HG02623 (cell line): ENCODE results near the gene PALD1.
"Not testable (repeated sequence)": the region's sequence is repeated elsewhere in the genome, so short reads cannot be mapped to it uniquely, and the experiment has no call there.

Source experiments
- ATAC-seq: cut with Tn5 transposase; IDR thresholded peaks from one replicate; pipeline ENCODE4 v1.9.1; 2021; ENCODE audit warnings: moderate library complexity; ENCODE audit not compliant: unreplicated experiment

The PALD1 gene

DNA sequence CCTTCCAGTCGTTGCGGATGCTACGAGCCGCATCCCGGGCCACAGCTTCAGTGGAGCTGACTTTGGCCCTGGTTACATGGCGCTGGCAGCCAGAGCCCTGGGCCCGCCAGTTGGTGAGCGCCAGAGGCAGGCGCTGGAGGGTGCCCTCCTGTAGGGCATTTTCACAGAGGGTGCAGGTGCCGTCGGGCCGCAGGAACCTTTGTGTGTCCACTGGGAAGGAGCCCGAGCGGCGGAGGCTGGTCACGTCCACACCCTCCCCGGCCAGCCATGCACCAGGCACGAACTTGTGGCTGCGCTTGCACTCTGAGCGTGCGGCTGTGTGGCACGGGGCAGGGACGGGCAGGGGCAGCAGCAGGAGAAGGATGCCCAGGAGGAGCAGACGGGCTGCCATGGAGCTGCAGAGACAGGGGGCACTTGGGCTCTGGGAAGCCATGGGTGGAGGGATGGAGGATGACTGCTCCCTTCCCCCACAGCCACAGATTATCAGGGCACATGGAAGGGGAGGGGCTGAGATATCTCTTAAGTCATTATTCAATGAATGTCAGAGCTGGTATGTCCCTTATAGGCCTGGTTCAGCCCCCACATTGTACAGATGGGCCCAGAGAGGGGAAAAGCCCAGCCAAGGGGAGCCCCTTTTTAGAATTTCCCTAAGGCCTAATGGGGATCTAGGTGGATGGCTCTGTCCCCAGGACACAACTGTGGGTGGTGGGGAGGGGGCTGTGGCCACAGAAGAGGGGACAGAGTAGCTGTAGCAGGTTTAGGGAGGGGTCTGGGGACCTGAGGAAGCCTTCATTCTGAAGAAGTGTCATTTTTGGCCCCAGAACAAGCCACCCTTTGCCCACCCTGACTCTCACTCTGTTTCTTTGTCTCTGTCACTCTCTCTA, 122.2 kb downstream of the PALD1 start:
- no peak for ATAC-seq

DNA sequence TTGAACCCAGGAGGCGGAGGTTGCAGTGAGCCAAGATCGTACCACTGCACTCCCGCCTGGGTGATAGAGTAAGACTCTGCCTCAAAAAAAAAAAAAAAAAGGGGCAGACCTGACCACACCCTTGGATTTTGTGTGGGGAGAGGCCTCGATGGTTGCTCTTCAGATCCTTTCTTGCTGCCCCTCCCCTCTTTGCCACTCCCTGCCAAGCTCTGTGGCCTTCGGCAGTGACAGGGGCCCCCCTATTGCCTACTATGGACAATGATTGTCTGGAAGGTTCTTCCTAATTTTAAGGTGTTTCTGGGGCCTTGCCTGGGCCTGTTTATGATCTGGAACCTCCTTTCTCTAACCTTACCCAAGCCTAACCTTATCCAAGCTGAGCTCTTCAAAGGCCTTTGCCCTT, 123.2 kb downstream of the PALD1 start:
- ATAC-seq: no peak

DNA sequence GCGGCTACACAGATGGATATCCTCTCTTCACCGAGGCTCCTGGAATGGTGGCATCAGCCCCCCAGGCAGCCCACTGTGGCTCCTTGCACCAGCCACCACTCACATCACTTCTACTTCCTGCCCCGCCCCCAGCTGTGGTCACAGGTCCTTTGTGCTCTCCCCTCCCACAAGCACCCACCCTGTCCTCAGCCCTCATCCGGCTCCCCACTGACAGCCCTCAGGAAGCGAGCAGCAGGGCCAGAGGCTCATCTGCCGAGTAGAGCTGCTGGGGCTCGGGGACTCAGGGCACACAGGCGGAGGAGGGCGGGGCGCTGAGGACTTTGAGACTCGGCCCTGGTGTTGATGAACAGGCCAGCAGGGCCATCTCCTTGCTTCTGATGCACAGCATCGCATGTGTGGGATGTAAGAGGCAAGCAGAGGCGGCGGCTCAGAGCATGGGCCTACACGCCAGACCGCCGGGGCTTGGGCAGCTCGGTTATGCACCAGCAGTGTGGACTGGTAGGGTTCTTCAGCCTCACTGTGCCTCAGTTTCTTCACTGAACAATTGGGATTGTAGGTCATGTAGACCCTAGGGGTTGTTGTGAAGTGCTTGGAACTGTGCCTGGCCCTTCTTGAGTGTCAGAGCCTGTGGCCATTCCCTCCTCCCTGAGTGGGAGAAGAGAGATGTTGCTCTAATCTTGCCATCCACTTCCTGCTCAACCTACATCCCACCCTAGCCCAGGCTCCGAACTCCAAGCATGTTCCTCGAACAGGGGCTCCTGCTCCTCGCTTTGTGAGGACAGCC, 124.3 kb downstream of the PALD1 start, which contains the start of gene PRF1:
TSS of gene PRF1 (minus strand) at position 77 of the 784 bp plus-strand sequence. CDS start 1,839 bp downstream, outside the sequence.
- no peak for ATAC-seq

DNA sequence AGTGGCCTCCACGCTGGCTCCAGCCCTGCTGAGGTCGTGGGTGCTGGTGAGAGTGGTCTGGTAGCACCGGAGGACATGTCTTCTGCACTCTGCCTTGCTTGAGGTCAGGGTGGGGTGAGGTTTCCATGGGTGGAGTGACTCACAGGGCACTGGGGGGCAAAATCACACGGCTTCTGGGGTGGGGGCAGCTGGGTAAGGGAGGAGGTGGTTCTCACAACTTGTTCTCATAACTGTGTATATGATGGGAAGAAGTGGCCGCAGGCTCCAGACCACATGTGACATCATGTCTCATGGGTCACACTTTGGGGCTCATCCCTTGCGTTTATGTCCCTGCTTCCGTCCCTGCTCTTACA, 124.9 kb downstream of the PALD1 start:
- no peak for ATAC-seq

DNA sequence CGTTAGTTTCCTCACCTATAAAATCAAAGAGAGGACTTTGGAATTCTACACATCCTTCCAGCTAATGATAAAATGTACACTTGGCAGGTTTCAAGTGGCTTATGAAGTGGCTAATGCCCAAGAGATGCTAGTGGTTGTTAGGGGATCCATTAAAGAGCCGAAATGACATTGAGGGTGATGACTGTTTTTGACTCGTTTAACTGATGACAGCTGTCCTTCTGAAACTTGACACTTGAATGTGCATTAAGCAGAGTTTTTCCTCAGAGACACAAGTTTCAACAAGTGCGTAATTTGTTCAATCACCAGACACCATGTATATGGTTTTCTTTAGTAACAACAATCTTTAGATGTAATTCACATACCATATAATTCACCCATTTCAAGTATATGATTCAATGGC, 125.5 kb downstream of the PALD1 start:
- no peak for ATAC-seq

DNA sequence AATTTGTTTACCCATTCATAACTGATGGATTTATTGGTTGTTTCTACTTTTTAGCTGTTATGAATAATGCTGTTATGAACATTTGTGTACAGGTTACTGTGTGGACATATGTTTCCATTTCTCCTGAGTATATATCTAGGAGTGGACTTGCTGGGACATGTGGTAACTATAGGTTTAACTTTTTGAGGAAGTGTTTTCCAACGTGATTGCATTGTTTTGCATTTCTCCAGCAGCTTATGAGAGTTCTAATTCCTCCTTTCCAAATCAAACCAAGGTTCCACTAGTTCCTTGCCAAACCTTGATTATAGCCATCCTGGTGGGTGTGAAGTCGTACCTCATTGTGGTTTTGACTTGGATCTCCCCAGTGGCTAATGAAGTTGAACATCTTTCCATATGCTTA, 126.6 kb downstream of the PALD1 start:
- ATAC-seq: no peak

DNA sequence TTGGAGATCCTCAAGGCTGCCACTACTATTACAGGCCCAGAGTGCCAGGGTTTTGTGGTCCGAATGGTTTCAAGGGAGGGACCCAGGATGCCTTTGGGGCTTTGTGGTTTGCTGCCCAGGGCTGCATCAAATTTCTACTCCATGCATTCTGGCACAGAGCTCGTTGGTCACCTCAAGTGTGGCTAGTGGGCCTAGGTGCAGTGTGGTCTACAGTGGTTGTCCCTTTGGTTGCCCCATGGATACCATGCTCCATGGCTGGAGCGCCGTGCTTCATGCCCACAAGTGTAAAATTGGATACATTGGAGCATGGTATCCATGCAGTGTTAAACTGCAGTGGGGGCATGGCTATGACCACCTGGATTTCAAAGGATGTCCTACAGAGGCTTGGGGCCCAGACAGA, 129.4 kb downstream of the PALD1 start:
- ATAC-seq: no peak

DNA sequence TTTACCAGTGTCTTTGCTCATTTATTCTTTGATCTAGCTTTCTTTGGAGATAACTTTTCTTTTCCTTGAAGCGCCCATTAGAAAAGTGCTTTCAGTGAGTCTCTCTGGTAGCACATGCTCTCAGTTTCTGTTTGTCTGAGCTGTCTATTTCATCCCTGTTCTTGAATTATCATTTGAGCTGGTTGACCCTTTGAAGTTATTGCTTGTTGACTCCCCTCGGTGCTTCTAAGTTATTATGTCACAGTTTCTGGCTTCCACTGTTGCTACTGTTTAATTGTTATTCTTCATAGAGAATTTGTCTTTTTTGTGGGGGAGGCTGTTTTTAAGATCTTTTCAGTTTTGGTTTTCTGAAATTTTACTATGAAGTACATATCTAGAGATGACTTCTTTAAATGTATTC, 135.4 kb downstream of the PALD1 start:
- no peak for ATAC-seq

DNA sequence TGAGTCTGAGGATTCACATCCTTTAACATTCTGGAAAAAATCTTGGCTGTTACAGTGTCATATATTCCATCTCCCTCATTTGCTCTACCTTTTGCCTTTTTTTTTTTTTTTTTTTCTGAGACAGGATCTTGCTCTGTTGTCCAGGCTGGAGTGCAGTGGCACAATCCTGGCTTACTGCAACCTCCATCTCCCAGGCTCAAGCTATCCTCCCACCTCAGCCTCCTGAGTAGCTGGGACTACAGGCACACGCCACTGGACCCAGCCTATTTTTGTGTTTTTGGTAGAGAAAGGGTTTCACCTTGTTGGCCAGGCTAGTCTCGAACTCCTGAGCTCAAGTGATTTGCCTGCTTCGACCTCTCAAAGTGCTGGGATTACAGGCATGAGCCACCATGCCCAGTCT, 135.8 kb downstream of the PALD1 start:
- ATAC-seq: not testable (repeated sequence)

DNA sequence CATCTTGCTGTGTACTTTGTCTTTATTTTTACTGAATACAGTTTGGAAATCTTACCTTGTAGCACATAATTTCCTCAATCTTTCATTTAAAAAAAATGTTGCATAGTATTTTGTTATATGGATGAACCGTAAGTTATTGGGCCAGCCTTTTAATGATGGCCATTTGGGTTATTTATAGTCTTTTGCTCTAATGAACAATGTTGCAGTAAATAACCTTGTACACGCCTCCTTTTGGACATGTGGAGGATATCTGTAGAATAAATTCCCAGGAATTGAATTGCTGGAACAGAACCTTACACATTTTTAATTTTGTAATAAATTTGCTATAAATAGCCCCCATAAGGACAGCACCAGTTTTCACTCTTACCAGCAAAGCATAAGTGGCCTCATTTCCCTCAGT, 136.6 kb downstream of the PALD1 start:
- no peak for ATAC-seq

DNA sequence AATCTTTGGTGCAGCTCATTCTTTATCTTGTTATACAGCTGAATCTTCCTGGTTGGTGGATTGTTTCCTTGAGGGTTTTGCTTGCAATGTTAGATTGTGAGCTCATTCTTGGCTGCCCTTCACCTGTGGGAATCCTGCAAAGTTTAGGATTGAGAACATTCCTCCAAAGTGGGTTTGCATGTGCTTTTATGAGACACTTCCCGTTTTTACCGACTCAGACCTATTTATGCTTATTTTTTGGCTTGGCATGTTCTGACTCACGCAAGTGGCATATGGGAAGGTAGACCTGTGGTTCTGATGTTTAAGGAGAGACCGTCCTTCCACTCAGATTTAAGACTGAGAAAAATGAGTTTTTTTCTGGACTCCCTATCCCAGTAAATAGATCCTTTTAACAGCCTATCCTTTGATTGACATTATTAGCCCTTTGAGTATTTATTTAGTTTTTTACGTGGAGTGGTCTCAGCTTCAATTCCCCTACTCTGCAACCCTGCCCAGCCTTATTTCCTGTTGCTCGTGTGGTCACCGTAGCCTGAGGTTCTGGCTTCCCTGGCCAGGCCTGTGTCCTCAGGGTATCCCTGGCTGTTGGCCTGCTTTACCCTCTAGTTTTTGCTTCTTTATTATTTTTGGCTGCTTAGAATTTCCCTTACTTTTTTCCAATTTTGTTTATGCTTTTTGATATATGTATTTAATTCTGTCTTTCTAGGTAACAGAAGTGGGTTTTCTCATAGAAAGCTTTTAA, 137.4 kb downstream of the PALD1 start:
- ATAC-seq: no peak

DNA sequence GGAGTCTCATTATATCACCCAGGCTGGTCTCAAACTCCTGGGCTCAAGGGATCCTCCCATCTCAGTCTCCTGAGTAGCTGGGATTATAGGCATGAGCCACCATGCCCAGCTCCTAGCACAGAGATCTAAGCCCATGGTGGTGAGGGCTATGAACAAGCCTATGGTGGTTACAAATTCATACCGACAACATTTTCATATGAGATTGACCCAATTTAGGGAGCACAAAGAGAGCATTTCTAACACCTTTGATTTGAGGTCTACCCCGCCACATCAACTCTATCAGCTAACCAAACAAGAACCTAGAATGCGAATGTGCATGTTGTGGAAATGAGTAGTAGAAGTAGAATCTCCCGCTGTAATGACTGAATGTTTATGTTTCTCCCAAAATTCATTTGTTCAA, 138.2 kb downstream of the PALD1 start:
- ATAC-seq: no peak
